Pancreas (tissue), 10 donors: ENCODE results near the gene ZC3H12A. TPM values are rescaled to one million over a fixed set of nuclear protein-coding genes. Genes with fewer than 3 reads are reported as not detected.
A peak's percentile ranks its signal among the peaks of the same experiment; 100 is the strongest.

Experiments
- ATAC-seq, 4 donors: fragments of 200-7000 bp; cut with Tn5 transposase; one replicate each; pipeline versions ENCODE4 v1.8.0 to v1.9.1; 2020; ENCODE audit warnings: mild to moderate bottlenecking in 4 of 4, moderate library complexity in 4 of 4
- DNase-seq, 6 donors: peaks; one replicate each; pipeline ENCODE4 v3.0.0-alpha.2; 2020
- FAIRE-seq: peaks from 2 replicates; lab custom pipeline; 2012; peaks lifted over from hg19 to GRCh38; lab: Jason Lieb, UNC
- H3K27ac ChIP-seq, 4 donors: fragments of 200-600 bp; sonication (generic); 1 replicate in 3 of 4; 2 replicates in 1 of 4; pipeline versions ENCODE4 v1.5.0 to v1.8.0; 2020
- H3K27me3 ChIP-seq, 4 donors: fragments of 200-600 bp; one replicate each; pipeline ENCODE4 v1.8.0; 2021
- H3K36me3 ChIP-seq, 3 donors: fragments of 200-600 bp; sonication (generic) in 1 of 3; one replicate each; pipeline versions ENCODE4 v1.5.0 to v1.8.0; 2020 to 2021
- H3K4me1 ChIP-seq, 3 donors: fragments of 200-600 bp; one replicate each; pipeline ENCODE4 v1.8.0; 2021
- H3K4me3 ChIP-seq, 4 donors: fragments of 200-600 bp; sonication (generic) in 2 of 4; one replicate each; pipeline versions ENCODE4 v1.5.0 to v1.8.0; 2020 to 2021
- H3K9me3 ChIP-seq, 4 donors: fragments of 200-600 bp; one replicate each; pipeline ENCODE4 v1.8.0; 2021
- CTCF ChIP-seq, 4 donors: fragments of 200-600 bp; sonication (generic) in 3 of 4; IDR thresholded peaks; one replicate each; pipeline versions ENCODE4 v1.5.0 to v1.8.0; 2021; ENCODE audit warnings: antibody characterized with exemption in 4 of 4
- WGBS, 2 donors: extraction: QIAGEN DNeasy Blood & Tissue Kit; methylation state at CpG; one replicate each; pipeline ENCODE4 v1.1.7; 2013; 5-methylcytosine and 5-hydroxymethylcytosine counted together
- intact Hi-C, 3 donors: fragments of 100-400 bp; cut with DNase I; formaldehyde crosslinking; loops; one replicate each; pipeline versions ENCODE4 v1.11.1 to v1.14.2; 2022
- polyA plus RNA-seq, 2 donors: library from polyadenylated mRNA; stranded (reverse); fragments of 200-250 nt; gene quantifications; one replicate each; pipeline ENCODE4 v1.2.3, GENCODE V29; 2013
- total RNA-seq, 6 donors: library from RNA; stranded (reverse); fragmentation: NEBNext Ultra II Directional in 4 of 6; extraction: Animal tissue kit (Norgen Biotek cat#: 25700) in 4 of 6; gene quantifications; one replicate each; pipeline versions ENCODE4 v1.2.1 to v1.2.4, GENCODE V29; 2021 to 2023
- donor health status: healthy with polysubstance abuse.
- donor health status: DM: no; HTN: no; CAD: no; lungs with moderate emphysema.
- donor health status: DM: no; HTN: no; CAD: no.
- donor health status: control.
- donor health status: control.
- donor health status: Bipolar disorder and iron deficiency.
- donor health status: DM: yes; HTN: yes; CAD: no.
- donor health status: DM: no; HTN: no; CAD: no.
- donor health status: DM: no; HTN: no; CAD: no.
- donor health status: DM: yes; HTN: yes; CAD: no.

Gene ZC3H12A
- total and polyA plus RNA-seq, 8 donors, result 4.1 to 13.1 (median 9.9) TPM

GRCh38 chr1:37432716-37433115 is 41.7 kb upstream of the ZC3H12A start:
- Histone ChIP-seq H3K9me3 (no peaks in the 10 kb centered on the region), H3K27ac (no peak overlapping the region), H3K36me3 (no peaks in the 10 kb centered on the region), H3K27me3 (no peaks in the 10 kb centered on the region), H3K4me3 (no peak overlapping the region), H3K4me1 (no peaks in the 10 kb centered on the region)
- ATAC-seq, result no peak
- intact Hi-C loops, result loop anchor here in 2 of 3 donors (10.0 kb wide), 2 partner anchors 728 to 858 kb away; no protein-coding TSS in a partner anchor
- 58 to 71% methylated on average over 12 of the region's 12 CpGs for WGBS, 2 donors
- no peak for FAIRE-seq
- no peak for TF ChIP-seq CTCF (IDR thresholded peaks at IDR 0.05)
- DNase-seq, result no peak

GRCh38 chr1:37433171-37433570 is 41.2 kb upstream of the ZC3H12A start:
- no peaks in the 10 kb centered on the region for H3K36me3 ChIP-seq
- H3K4me1 ChIP-seq, result no peaks in the 10 kb centered on the region
- intact Hi-C loops, result loop anchor here in 2 of 3 donors (10.0 kb wide), 2 partner anchors 728 to 858 kb away; no protein-coding TSS in a partner anchor
- no peak overlapping the region for H3K4me3 ChIP-seq
- ATAC-seq (no peak), FAIRE-seq (no peak), DNase-seq (no peak)
- WGBS, 2 donors, result 61 to 72% methylated on average over 12 of the region's 12 CpGs
- TF ChIP-seq CTCF (IDR thresholded peaks at IDR 0.05), result no peak
- no peaks in the 10 kb centered on the region for H3K27me3 ChIP-seq
- no peaks in the 10 kb centered on the region for H3K9me3 ChIP-seq
- H3K27ac ChIP-seq, result no peak overlapping the region

- ATAC-seq, result peak; percentile 79 to 94 (median 92)
- peak; percentile 42 to 94 (median 74) for DNase-seq
- Histone ChIP-seq H3K4me1 (no peaks in the 10 kb centered on the region), H3K4me3 (no peak overlapping the region), H3K27me3 (no peaks in the 10 kb centered on the region), H3K9me3 (no peaks in the 10 kb centered on the region), H3K27ac (no peak overlapping the region), H3K36me3 (no peaks in the 10 kb centered on the region)
- peak; percentile 85 to 91 (median 88) for TF ChIP-seq CTCF (IDR thresholded peaks at IDR 0.05)
- FAIRE-seq, result no peak
- WGBS, 2 donors, result 23 to 25% methylated on average over 15 to 16 of the region's 16 CpGs
- intact Hi-C loops, result loop anchor here in 2 of 3 donors (5.0 to 10.0 kb wide), 3 partner anchors 727 to 860 kb away; no protein-coding TSS in a partner anchor
Observed at GRCh38 chr1:37434292-37435225, 39.8 kb upstream of the ZC3H12A start.

- ATAC-seq (no peak), DNase-seq (no peak), FAIRE-seq (no peak)
- no peak for TF ChIP-seq CTCF (IDR thresholded peaks at IDR 0.05)
- Histone ChIP-seq H3K36me3 (no peaks in the 10 kb centered on the region), H3K27ac (no peak overlapping the region), H3K4me3 (no peak overlapping the region), H3K27me3 (no peaks in the 10 kb centered on the region), H3K9me3 (no peaks in the 10 kb centered on the region), H3K4me1 (no peaks in the 10 kb centered on the region)
- intact Hi-C loops, result loop anchor here in 2 of 3 donors (5.0 to 10.0 kb wide), 3 partner anchors 730 to 862 kb away; no protein-coding TSS in a partner anchor
- WGBS, 2 donors, result 54 to 60% methylated on average over 2 of the region's 2 CpGs
Observed at GRCh38 chr1:37437087-37437486, 37.3 kb upstream of the ZC3H12A start.
